ENCODE data around the gene SPRYD7.
"Not testable (repeated sequence)": the region's sequence is repeated elsewhere in the genome, so short reads cannot be mapped to it uniquely, and the experiment has no call there.

Gene SPRYD7

GRCh38 chr13:49951754-49952535, 15.8 kb upstream of the SPRYD7 start:
- no peaks in the 10 kb centered on the region for H3K4me1 ChIP-seq (ENCODE audit: low read depth, poor library complexity, severe bottlenecking)
- H3K4me2 ChIP-seq: no peak overlapping the region
- H3K36me3 ChIP-seq (ENCODE audit: insufficient read depth): no peaks in the 10 kb centered on the region
- H4K20me1 ChIP-seq (ENCODE audit: insufficient read depth): no peaks in the 10 kb centered on the region
- no peaks in the 10 kb centered on the region for H3K79me2 ChIP-seq (ENCODE audit: insufficient read depth, low read depth)
- no peak overlapping the region for H3K4me3 ChIP-seq (IDR thresholded peaks at IDR 0.05; ENCODE audit: insufficient read depth, low read depth, low read length)
- no peak overlapping the region for H3K27ac ChIP-seq
- no peak overlapping the region for H2AFZ ChIP-seq (ENCODE audit: low read depth)
- TF ChIP-seq CTCF (conservative IDR thresholded peaks at IDR 0.05; ENCODE audit: low read depth, low read length): no peak
- H3K27me3 ChIP-seq (ENCODE audit: insufficient read depth, low read depth): no peaks in the 10 kb centered on the region
- no peak overlapping the region for H3K9ac ChIP-seq

GRCh38 chr13:49948777-49949270, 12.7 kb upstream of the SPRYD7 start:
- H3K27ac ChIP-seq: not testable (repeated sequence)

DNA sequence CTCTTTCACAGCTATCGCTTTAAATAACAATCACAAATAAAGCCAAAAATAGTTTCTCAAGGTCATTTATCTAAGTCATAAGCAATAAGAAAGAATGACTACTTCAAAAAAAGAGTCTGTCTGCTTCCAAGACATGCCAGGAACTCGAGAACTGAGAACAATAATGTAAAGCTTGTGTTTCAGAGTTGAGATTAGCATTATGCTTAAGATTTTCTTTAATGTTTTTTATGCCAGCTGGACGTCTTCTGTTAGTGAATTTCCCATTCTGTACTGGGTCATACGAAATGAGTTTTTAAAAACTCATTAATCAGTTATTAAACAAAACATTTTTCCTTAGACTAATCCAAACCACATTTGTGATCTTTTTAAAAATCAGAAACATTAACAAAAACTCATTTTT, 3.2 kb upstream of the SPRYD7 start:
- H3K27me3 ChIP-seq (ENCODE audit: insufficient read depth, low read depth): no peaks in the 10 kb centered on the region

More at GRCh38 chr13:49948777-49949270, 12.7 kb upstream of the SPRYD7 start:
- not testable (repeated sequence) for H3K27me3 ChIP-seq (ENCODE audit: insufficient read depth, low read depth); H2AFZ ChIP-seq (ENCODE audit: low read depth); H3K79me2 ChIP-seq (ENCODE audit: insufficient read depth, low read depth); H3K4me3 ChIP-seq (IDR thresholded peaks at IDR 0.05; ENCODE audit: insufficient read depth, low read depth, low read length); H3K4me1 ChIP-seq (ENCODE audit: low read depth, poor library complexity, severe bottlenecking); H3K36me3 ChIP-seq (ENCODE audit: insufficient read depth); H3K4me2 ChIP-seq; H3K9ac ChIP-seq; H4K20me1 ChIP-seq (ENCODE audit: insufficient read depth)

GRCh38 chr13:49938921-49939320, 2.8 kb upstream of the SPRYD7 start:
- H3K36me3 ChIP-seq (ENCODE audit: insufficient read depth): no peaks in the 10 kb centered on the region
- no peak overlapping the region for H3K9ac ChIP-seq
- TF ChIP-seq CTCF (conservative IDR thresholded peaks at IDR 0.05; ENCODE audit: low read depth, low read length): no peak
- H3K4me2 ChIP-seq: no peak overlapping the region
- H3K27me3 ChIP-seq (ENCODE audit: insufficient read depth, low read depth): no peaks in the 10 kb centered on the region
- no peak overlapping the region for H3K4me3 ChIP-seq (IDR thresholded peaks at IDR 0.05; ENCODE audit: insufficient read depth, low read depth, low read length)
- H3K27ac ChIP-seq: no peak overlapping the region
- no peaks in the 10 kb centered on the region for H4K20me1 ChIP-seq (ENCODE audit: insufficient read depth)
- no peaks in the 10 kb centered on the region for H3K79me2 ChIP-seq (ENCODE audit: insufficient read depth, low read depth)
- no peak overlapping the region for H2AFZ ChIP-seq (ENCODE audit: low read depth)
- H3K4me1 ChIP-seq (ENCODE audit: low read depth, poor library complexity, severe bottlenecking): peaks cover 8% of the 10 kb centered on the region

More for the DNA sequence above, 3.2 kb upstream of the SPRYD7 start:
- H3K4me2 ChIP-seq: no peak overlapping the region
- no peak overlapping the region for H3K4me3 ChIP-seq (IDR thresholded peaks at IDR 0.05; ENCODE audit: insufficient read depth, low read depth, low read length)
- peaks cover 8% of the 10 kb centered on the region for H3K4me1 ChIP-seq (ENCODE audit: low read depth, poor library complexity, severe bottlenecking)
- no peak overlapping the region for H3K27ac ChIP-seq
- no peak for TF ChIP-seq CTCF (conservative IDR thresholded peaks at IDR 0.05; ENCODE audit: low read depth, low read length)
- H2AFZ ChIP-seq (ENCODE audit: low read depth): no peak overlapping the region
- no peaks in the 10 kb centered on the region for H4K20me1 ChIP-seq (ENCODE audit: insufficient read depth)
- H3K36me3 ChIP-seq (ENCODE audit: insufficient read depth): no peaks in the 10 kb centered on the region
- H3K79me2 ChIP-seq (ENCODE audit: insufficient read depth, low read depth): no peaks in the 10 kb centered on the region
- no peak overlapping the region for H3K9ac ChIP-seq

DNA sequence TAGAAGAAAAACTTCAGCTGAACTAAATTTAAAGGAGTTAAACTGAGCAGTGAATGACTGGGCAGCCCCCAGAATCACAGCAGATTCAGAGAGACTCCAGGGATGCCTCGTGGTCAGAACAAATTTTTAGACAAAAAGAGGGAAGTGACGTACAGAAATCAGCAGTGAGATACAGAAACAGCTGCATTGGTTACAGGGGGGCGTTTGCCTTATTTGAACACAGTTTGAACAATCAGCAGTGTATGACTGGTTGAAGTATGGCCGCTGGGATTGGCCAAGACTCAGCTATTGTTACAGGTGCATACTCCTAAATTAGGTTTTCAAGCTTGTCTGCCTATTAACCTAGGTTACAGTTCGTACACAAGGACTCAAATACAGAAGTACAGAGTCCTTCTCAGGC, 2.2 kb upstream of the SPRYD7 start:
- TF ChIP-seq CTCF (conservative IDR thresholded peaks at IDR 0.05; ENCODE audit: low read depth, low read length): no peak
- no peaks in the 10 kb centered on the region for H3K27me3 ChIP-seq (ENCODE audit: insufficient read depth, low read depth)
- H3K4me1 ChIP-seq (ENCODE audit: low read depth, poor library complexity, severe bottlenecking): peaks cover 8% of the 10 kb centered on the region
- no peak overlapping the region for H2AFZ ChIP-seq (ENCODE audit: low read depth)
- no peak overlapping the region for H3K27ac ChIP-seq
- H3K4me2 ChIP-seq: no peak overlapping the region
- no peaks in the 10 kb centered on the region for H3K79me2 ChIP-seq (ENCODE audit: insufficient read depth, low read depth)
- H3K36me3 ChIP-seq (ENCODE audit: insufficient read depth): no peaks in the 10 kb centered on the region
- H4K20me1 ChIP-seq (ENCODE audit: insufficient read depth): no peaks in the 10 kb centered on the region
- no peak overlapping the region for H3K4me3 ChIP-seq (IDR thresholded peaks at IDR 0.05; ENCODE audit: insufficient read depth, low read depth, low read length)
- H3K9ac ChIP-seq: no peak overlapping the region

All from KMS-11 (cell line).